ENCODE measurements around the gene GALNT10. TPM values are rescaled to one million over a fixed set of nuclear protein-coding genes. Genes with fewer than 3 reads are reported as not detected.

Gene GALNT10
- total and polyA plus RNA-seq, 8 donors = 5.3 to 76.4 (median 27.4) TPM

DNA sequence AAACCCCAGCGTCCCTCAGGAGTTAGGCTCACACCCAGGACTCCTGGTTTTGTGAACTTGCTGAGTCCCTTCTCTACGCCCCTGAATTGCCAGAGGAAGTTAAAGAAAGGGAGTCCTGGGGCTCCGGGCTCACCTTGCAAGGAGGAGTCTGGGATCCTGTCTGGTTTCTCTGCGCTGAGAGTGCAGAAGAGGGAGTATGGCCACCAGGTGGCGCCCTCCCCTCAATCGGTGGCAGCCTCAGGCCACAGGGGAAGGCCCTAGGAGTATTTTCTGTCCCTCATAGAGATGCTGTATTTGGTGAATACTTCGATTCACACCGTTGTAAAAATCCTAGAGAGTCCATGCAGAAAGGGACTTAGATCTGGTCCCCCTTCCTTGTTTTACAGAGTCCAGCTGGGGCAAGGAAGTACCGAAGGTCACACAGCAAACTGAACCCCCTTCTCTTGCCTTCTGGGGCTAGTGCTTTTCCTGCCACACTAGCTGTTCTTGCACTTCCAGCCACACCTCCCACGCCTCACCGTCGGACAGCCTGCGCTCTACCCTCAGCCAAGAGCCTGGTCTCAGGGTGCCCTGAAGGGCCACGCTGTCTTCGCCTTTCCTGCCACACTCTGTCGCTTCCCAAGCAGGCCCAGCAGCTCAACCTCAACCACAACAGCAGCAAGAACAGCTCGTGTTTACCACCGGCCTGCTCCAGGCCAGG is 277.3 kb downstream of the GALNT10 start:
- Histone ChIP-seq H3K9me3 (no peaks in the 10 kb centered on the region), H3K36me3 (peaks cover 0 to 10% (median 2%) of the 10 kb centered on the region in 4 donors), H3K27ac (no peak overlapping the region), H3K27me3 (peaks cover 13 to 50% (median 31%) of the 10 kb centered on the region in 3 donors), H3K4me3 (no peak overlapping the region), H3K4me1 (peaks cover 0 to 2% (median under 1%) of the 10 kb centered on the region in 4 donors)
- no peak for TF ChIP-seq POLR2A (IDR thresholded peaks at IDR 0.05)
- TF ChIP-seq, protein P1, sequence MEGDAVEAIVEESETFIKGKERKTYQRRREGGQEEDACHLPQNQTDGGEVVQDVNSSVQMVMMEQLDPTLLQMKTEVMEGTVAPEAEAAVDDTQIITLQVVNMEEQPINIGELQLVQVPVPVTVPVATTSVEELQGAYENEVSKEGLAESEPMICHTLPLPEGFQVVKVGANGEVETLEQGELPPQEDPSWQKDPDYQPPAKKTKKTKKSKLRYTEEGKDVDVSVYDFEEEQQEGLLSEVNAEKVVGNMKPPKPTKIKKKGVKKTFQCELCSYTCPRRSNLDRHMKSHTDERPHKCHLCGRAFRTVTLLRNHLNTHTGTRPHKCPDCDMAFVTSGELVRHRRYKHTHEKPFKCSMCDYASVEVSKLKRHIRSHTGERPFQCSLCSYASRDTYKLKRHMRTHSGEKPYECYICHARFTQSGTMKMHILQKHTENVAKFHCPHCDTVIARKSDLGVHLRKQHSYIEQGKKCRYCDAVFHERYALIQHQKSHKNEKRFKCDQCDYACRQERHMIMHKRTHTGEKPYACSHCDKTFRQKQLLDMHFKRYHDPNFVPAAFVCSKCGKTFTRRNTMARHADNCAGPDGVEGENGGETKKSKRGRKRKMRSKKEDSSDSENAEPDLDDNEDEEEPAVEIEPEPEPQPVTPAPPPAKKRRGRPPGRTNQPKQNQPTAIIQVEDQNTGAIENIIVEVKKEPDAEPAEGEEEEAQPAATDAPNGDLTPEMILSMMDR (IDR thresholded peaks at IDR 0.05) = peak in 5 of 7 experiments; percentile 59 to 87 (median 87)
- DNase-seq = peak; percentile 80 to 91
- intact Hi-C loops (cut with DNase I; ENCODE audit: low total_unique reads) = loop anchor here (10.0 kb wide), 1 partner anchor 137 kb away; no protein-coding TSS in a partner anchor
- 36 to 45% (median 38%) methylated on average over 16 to 18 of the region's 18 CpGs for WGBS, 5 donors

DNA sequence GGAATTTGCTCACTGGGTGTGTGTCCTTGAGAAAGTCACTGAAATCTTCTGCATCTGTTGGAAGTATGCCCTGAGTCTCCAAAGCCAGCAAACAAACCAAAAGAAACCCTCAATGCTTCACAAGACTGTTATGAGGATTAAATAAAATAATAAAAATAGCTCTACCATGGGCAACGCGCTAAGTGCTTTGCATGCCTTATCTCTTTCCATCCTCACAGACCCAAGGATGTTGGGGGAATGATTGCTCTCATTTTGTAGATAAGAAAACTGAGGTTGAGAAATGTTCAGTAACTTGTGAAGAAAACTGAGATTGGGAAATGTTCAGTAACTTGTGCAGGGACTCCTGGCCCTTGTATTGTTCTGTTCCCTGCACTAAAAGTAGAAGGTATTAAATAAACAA is 279.6 kb downstream of the GALNT10 start:
- H3K27ac ChIP-seq = no peak overlapping the region

More for the DNA sequence above, 279.6 kb downstream of the GALNT10 start:
- Histone ChIP-seq H3K36me3 (no peaks in the 10 kb centered on the region), H3K27me3 (peaks cover 26 to 73% (median 55%) of the 10 kb centered on the region in 3 donors), H3K4me1 (peaks cover 8 to 25% (median 17%) of the 10 kb centered on the region in 4 donors), H3K9me3 (no peaks in the 10 kb centered on the region), H3K4me3 (no peak overlapping the region)
- DNase-seq = no peak
- TF ChIP-seq POLR2A (IDR thresholded peaks at IDR 0.05) (no peak), POLR2AphosphoS5 (IDR thresholded peaks at IDR 0.05) (no peak), EP300 (IDR thresholded peaks at IDR 0.05) (no peak)
- TF ChIP-seq, protein P1 (IDR thresholded peaks at IDR 0.05) = no peak
- 28 to 50% (median 36%) methylated on average over 2 of the region's 2 CpGs for WGBS, 5 donors
- intact Hi-C loops (cut with DNase I; ENCODE audit: low total_unique reads) = no loop called here

Small RNAs within 50 kb of the gene (small RNA-seq; reads per million reads assigned to genes)
- gene MIR1294 = 0.54 to 2.6 (median 1.5) reads per million in 4 donors
- 0 reads per million in 4 donors for gene RN7SL655P

Other genes starting within 250 kb of the GALNT10 start
- 10 to 100 TPM in 3 of 5 donors, 1 to 10 TPM in 2; 4.9 to 25.9 (median 21.7) TPM for gene FAM114A2, start 151.8 kb upstream of the GALNT10 start, total RNA-seq
- gene FAM114A2, start 151.8 kb upstream of the GALNT10 start, polyA plus RNA-seq = 10 to 100 TPM in 2 of 3 donors, 1 to 10 TPM in 1; 5.4 to 12.4 (median 10.1) TPM
- gene MFAP3, start 151.8 kb upstream of the GALNT10 start, total RNA-seq = 10 to 100 TPM in 3 of 5 donors, under 1 TPM in 2; 0.29 to 70.7 (median 22.7) TPM
- gene MFAP3, start 151.8 kb upstream of the GALNT10 start, polyA plus RNA-seq = 1 to 10 TPM; 1.4 to 6.9 (median 4.2) TPM

Data from stomach (tissue), 9 donors.